Astrocyte of the spinal cord (primary cell): ENCODE results near the gene OR52R1.
"Not testable (repeated sequence)": the region's sequence is repeated elsewhere in the genome, so short reads cannot be mapped to it uniquely, and the experiment has no call there.

Experiments used
- DNase-seq: peaks from one replicate; pipeline ENCODE4 v3.0.0; 2011; ENCODE audit warnings: low read depth, low spot score
- H3K4me3 ChIP-seq: 2 replicates; pipeline ENCODE4 v1.5.1; 2011; ENCODE audit warnings: low read depth, mild to moderate bottlenecking, low read length, moderate library complexity
- in situ Hi-C: cut with HindIII; loops from 2 replicates; pipeline ENCODE4 v1.10.0; 2017; ENCODE audit warnings: low sequenced_read_pairs
- TF ChIP-seq, protein P1 (sequence below): IDR thresholded peaks from 2 replicates; pipeline ENCODE4 v1.5.1; 2012; ENCODE audit warnings: low read depth, mild to moderate bottlenecking, low read length, inconsistent platforms

OR52R1 gene

DNA sequence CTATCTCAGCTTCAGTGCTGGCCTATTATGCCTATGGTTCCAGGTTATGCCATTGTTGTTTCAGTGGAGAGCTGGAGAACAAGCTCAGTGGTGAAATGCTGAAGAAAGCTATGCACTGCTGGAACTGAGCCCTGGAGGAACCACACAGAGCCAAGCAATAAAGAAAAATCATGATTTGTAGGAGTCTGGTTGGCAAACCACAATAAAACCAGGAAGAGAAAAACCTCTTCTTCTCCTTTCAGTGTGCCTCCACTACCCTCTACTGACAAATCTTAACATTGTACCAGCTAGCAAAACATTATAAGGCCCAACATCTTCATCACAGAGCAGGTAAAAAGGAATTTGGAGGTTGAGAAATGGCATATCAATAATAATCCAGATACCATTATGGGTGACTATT is 22.2 kb upstream of the OR52R1 start:
- in situ Hi-C loops: no loop called here
- H3K4me3 ChIP-seq: no peak overlapping the region
- TF ChIP-seq, protein P1, sequence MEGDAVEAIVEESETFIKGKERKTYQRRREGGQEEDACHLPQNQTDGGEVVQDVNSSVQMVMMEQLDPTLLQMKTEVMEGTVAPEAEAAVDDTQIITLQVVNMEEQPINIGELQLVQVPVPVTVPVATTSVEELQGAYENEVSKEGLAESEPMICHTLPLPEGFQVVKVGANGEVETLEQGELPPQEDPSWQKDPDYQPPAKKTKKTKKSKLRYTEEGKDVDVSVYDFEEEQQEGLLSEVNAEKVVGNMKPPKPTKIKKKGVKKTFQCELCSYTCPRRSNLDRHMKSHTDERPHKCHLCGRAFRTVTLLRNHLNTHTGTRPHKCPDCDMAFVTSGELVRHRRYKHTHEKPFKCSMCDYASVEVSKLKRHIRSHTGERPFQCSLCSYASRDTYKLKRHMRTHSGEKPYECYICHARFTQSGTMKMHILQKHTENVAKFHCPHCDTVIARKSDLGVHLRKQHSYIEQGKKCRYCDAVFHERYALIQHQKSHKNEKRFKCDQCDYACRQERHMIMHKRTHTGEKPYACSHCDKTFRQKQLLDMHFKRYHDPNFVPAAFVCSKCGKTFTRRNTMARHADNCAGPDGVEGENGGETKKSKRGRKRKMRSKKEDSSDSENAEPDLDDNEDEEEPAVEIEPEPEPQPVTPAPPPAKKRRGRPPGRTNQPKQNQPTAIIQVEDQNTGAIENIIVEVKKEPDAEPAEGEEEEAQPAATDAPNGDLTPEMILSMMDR: peak; percentile 28
- peak; percentile 18 for DNase-seq

DNA sequence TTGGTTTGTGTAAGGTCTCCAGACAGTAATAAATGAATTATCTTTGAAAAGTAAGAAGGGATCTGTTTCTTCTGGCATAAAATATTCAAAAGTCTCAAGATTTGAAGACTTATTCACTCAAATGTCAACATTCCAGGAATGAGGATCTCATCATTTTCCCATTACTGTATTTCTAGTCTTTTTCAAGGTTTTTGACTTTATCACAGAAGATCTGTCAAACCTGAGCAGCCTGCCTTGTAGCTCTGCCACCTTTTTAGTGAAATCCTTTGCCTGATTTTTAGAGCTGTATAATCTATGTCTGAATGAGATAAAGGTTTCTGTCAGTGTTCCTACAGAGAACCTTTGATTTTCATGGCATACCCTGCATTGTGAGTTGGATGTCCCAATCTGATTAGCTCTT is 21.0 kb upstream of the OR52R1 start:
- H3K4me3 ChIP-seq: no peak overlapping the region
- no peak for DNase-seq
- TF ChIP-seq, protein P1: no peak
- in situ Hi-C loops: no loop called here

DNA sequence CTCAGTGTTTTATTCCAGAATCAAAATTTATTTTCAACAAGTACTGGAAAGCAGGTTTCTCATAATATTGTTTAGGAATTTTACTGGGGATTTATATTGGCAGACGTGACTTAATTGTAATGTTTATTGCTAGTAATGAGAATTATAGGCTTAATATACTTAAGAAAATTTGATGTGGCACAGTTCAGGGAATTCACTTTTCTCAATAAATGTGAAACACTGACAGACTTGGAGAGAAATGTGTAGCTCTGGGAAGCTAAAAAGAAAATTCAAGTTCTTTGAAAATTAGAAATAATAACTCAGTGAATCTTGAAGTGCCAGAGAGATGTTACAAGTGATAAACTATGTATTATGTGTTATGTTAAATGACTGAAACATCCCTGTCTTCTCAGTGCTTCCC is 16.8 kb upstream of the OR52R1 start, which contains the start of gene OR51F2:
TSS of gene OR51F2 (plus strand) at position 301 of the 400 bp plus-strand sequence. CDS start 101 bp downstream, outside the sequence.
- no peak for DNase-seq
- H3K4me3 ChIP-seq: no peak within 1 kb of the TSS
- in situ Hi-C loops: no loop called here
- TF ChIP-seq, protein P1: no peak

DNA sequence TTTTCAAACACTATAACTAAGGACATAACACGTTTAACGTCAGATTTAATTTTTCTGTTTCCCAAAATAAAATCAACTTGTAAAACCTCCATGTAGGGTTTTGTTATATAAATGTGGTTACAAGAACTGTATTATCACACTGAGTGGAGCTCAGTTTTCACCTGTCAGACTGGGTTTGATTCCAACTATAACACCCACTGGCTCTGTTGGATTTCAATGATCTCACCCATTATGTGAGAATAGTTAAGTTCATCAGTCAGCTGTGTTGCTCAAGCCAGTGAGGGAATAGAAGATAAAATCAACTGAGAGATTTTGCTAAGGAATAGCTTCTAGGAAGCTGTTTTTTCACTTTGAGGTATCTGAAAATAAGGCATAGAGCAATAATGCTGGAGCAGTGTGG is 5.1 kb upstream of the OR52R1 start:
- H3K4me3 ChIP-seq: no peak overlapping the region
- no peak for DNase-seq
- TF ChIP-seq, protein P1: no peak
- in situ Hi-C loops: no loop called here

DNA sequence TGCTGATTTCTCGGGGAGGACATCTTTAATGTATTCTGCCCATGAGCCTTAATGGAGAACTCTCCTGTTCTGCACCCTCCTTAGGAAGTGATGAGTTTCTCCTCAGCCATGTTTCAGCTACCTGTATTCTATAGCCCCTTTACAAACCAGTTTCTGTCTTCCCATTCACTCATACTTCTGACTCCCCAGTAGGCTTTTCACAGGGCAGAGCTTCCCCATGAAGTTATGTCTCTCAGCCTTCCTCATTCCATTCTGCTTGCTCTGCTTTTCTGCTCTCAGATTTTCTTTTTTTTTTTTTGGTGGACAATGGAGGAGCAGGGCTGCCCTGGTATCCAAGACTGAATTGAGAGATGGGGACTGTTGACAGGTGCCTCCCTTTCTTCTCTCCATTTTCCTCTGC is 4.3 kb upstream of the OR52R1 start:
- DNase-seq: no peak
- TF ChIP-seq, protein P1: no peak
- in situ Hi-C loops: no loop called here
- H3K4me3 ChIP-seq: no peak overlapping the region

DNA sequence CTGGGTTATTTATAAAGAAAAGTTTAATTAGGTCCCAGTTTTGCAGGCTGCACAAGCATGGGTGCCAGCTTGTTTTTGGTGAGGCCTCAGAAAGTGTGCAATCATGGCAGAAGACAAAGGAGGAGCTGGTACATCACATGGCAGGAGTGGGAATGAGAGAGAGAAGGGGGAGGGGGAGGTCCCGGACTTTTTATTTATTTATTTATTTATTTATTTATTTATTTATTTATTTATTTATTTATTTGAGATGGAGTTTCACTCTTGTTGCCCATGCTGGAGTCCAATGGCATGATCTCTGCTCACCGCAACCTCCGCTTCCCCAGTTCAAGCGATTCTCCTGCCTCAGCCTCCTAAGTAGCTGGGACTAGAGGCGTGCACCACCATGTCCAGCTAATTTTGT is 2.9 kb downstream of the OR52R1 start:
- in situ Hi-C loops, H3K4me3 ChIP-seq, DNase-seq: not testable (repeated sequence)

DNA sequence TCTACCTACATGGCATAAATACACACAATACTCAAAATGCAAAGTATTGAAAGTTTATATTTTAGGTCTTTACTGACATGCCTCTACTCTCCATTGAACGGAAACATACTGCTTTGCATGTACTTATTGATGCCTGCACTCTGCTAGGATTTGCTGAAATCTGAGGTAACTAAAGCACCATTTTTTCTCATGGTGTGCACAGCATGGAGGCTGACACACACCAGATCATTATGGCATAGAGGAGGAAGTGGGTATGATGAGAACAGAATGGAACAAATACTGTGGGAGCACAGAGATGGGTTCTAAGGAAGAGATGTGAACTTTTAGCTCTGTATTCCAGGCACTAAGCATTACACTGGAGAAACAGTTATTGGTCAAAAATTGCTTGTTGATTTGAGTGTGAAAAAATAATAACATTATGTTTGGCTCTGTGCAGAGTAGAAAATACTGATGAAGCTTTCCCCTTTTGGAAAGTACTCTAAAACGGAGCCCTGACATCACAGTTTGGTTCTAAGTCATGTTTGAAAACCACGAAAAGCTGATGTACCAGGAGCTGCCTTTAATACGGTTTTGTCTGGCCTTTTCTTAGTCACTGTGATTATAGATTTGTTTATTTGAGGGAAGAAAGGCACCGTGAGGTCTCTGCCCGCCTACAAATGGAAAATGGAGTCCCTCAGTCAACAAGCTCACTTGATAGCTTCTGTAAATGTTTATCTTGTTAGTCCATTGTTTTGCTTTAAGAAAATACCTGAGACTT is 5.6 kb downstream of the OR52R1 start:
- no peak for DNase-seq
- H3K4me3 ChIP-seq: no peak overlapping the region
- TF ChIP-seq, protein P1: no peak
- in situ Hi-C loops: no loop called here
